ENCODE data around the gene FHOD3.

FHOD3 gene

GRCh38 chr18:36817039-36817438 lies 519.5 kb downstream of the FHOD3 start:
- no peaks in the 10 kb centered on the region for H3K9me3 Mint-ChIP-seq
- peaks cover 14% of the 10 kb centered on the region for H3K4me1 Mint-ChIP-seq (ENCODE audit: low read depth)
- H3K27ac Mint-ChIP-seq = no peak overlapping the region
- H3K4me3 Mint-ChIP-seq = no peak overlapping the region
- DNase-seq = no peak
- peaks cover 90% of the 10 kb centered on the region for H3K36me3 Mint-ChIP-seq (ENCODE audit: low read depth)
- H3K27me3 Mint-ChIP-seq = no peaks in the 10 kb centered on the region

- H3K36me3 Mint-ChIP-seq (ENCODE audit: low read depth) = peaks cover 75% of the 10 kb centered on the region
- no peak for DNase-seq
- no peak overlapping the region for H3K27ac Mint-ChIP-seq
- H3K27me3 Mint-ChIP-seq = no peaks in the 10 kb centered on the region
- no peak overlapping the region for H3K4me3 Mint-ChIP-seq
- H3K4me1 Mint-ChIP-seq (ENCODE audit: low read depth) = peaks cover 10% of the 10 kb centered on the region
- H3K9me3 Mint-ChIP-seq = no peaks in the 10 kb centered on the region
These were observed 521.1 kb downstream of the FHOD3 start for GRCh38 chr18:36818652-36819051.

- Mint-ChIP-seq H3K4me3 (no peak overlapping the region), H3K4me1 (ENCODE audit: low read depth) (peaks cover 9% of the 10 kb centered on the region), H3K9me3 (no peaks in the 10 kb centered on the region), H3K27ac (no peak overlapping the region), H3K27me3 (no peaks in the 10 kb centered on the region), H3K36me3 (ENCODE audit: low read depth) (peaks cover 75% of the 10 kb centered on the region)
- no peak for DNase-seq
These were observed 522.1 kb downstream of the FHOD3 start for GRCh38 chr18:36819621-36820020.

- H3K36me3 Mint-ChIP-seq (ENCODE audit: low read depth) = peaks cover 64% of the 10 kb centered on the region
- H3K27ac Mint-ChIP-seq = no peak overlapping the region
- no peaks in the 10 kb centered on the region for H3K27me3 Mint-ChIP-seq
- H3K9me3 Mint-ChIP-seq = no peaks in the 10 kb centered on the region
- no peak overlapping the region for H3K4me3 Mint-ChIP-seq
- DNase-seq = no peak
- peaks cover 13% of the 10 kb centered on the region for H3K4me1 Mint-ChIP-seq (ENCODE audit: low read depth)
These were observed 524.2 kb downstream of the FHOD3 start for GRCh38 chr18:36821681-36822080.

GRCh38 chr18:36825526-36825925 lies 528.0 kb downstream of the FHOD3 start:
- Mint-ChIP-seq H3K36me3 (ENCODE audit: low read depth) (peaks cover 47% of the 10 kb centered on the region), H3K27me3 (no peaks in the 10 kb centered on the region), H3K27ac (no peak overlapping the region), H3K9me3 (no peaks in the 10 kb centered on the region), H3K4me3 (no peak overlapping the region), H3K4me1 (ENCODE audit: low read depth) (peaks cover 32% of the 10 kb centered on the region)
- no peak for DNase-seq

- no peak overlapping the region for H3K27ac Mint-ChIP-seq
- H3K4me3 Mint-ChIP-seq = no peak overlapping the region
These were observed 529.0 kb downstream of the FHOD3 start for GRCh38 chr18:36826556-36826955.

GRCh38 chr18:36828157-36828629 lies 530.7 kb downstream of the FHOD3 start:
- Mint-ChIP-seq H3K27ac (peak overlapping the region; percentile 95), H3K4me3 (peak overlapping the region; percentile 97), H3K27me3 (no peaks in the 10 kb centered on the region), H3K9me3 (no peaks in the 10 kb centered on the region), H3K36me3 (ENCODE audit: low read depth) (peaks cover 37% of the 10 kb centered on the region), H3K4me1 (ENCODE audit: low read depth) (peaks cover 47% of the 10 kb centered on the region)
- no peak for DNase-seq

More at GRCh38 chr18:36826556-36826955, 529.0 kb downstream of the FHOD3 start:
- Mint-ChIP-seq H3K27me3 (no peaks in the 10 kb centered on the region), H3K4me1 (ENCODE audit: low read depth) (peaks cover 42% of the 10 kb centered on the region), H3K36me3 (ENCODE audit: low read depth) (peaks cover 40% of the 10 kb centered on the region), H3K9me3 (no peaks in the 10 kb centered on the region)
- no peak for DNase-seq

- peaks cover 34% of the 10 kb centered on the region for H3K36me3 Mint-ChIP-seq (ENCODE audit: low read depth)
These were observed 531.3 kb downstream of the FHOD3 start, which contains the start of the genes KIAA1328 and TPGS2 for GRCh38 chr18:36828630-36829361. TSS of gene KIAA1328 (plus strand) at chr18:36829127. CDS start at chr18:36829139, 12 bp downstream. TSS of gene TPGS2 (minus strand) at chr18:36829002. CDS start at chr18:36828767, 235 bp downstream.

More at GRCh38 chr18:36828630-36829361, 531.3 kb downstream of the FHOD3 start, which contains the start of the genes KIAA1328 and TPGS2:
- peak; percentile 92 for DNase-seq
- H3K4me1 Mint-ChIP-seq (ENCODE audit: low read depth) = peaks cover 50% of the 10 kb centered on the region
- peak within 1 kb of the TSS; percentile 95 for H3K27ac Mint-ChIP-seq
- peak within 1 kb of the TSS; percentile 97 for H3K4me3 Mint-ChIP-seq
- no peaks in the 10 kb centered on the region for H3K27me3 Mint-ChIP-seq
- H3K9me3 Mint-ChIP-seq = no peaks in the 10 kb centered on the region

Measured in activated T-cell treated with anti-CD3 and anti-CD28 coated beads, Interleukin-2, amount 50 U/mL, for 24 hours (primary cell).